ENCODE results near the gene VPS45.

GRCh38 chr1:150106341-150106740, 38.8 kb downstream of the VPS45 start:
- TF ChIP-seq CTCF (conservative IDR thresholded peaks at IDR 0.05; ENCODE audit: low read depth, low read length), result no peak
- no peak for TF ChIP-seq EZH2 (IDR thresholded peaks at IDR 0.05; ENCODE audit: low read length, unreplicated experiment)

Data from PC-3 (cell line).